ENCODE results near the gene GFER.

GFER gene

DNA sequence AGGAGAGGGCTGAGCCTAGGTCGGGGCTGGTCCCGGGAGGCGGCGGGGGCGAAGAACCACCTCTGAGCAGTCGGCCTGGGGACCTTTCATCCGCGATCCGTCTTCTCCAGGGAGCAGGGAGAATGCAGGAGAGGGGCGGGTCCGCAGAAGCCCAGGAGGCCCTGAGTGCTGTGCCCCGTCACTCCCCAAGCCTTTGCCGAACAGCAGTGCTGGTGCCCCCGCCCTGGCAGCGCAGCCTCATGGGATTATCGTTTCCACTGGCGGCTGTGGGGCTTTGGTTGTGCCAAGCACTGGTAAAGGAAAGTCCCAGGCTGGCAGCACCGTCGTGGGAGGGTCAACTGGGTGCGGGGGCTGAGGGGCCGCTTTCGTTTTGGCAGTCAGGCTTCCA is 11.5 kb upstream of the GFER start:
- Histone ChIP-seq H2AFZ (ENCODE audit: low read depth, low read length) (peak overlapping the region; percentile 70), H3K4me1 (ENCODE audit: insufficient read depth, low read length) (peaks cover 34% of the 10 kb centered on the region), H3K4me3 (ENCODE audit: low read depth in 1 of 2, low read length in 2 of 2) (peak overlapping the region; percentile 65 to 73), H3K27me3 (ENCODE audit: insufficient read depth, low read length, poor library complexity) (no peaks in the 10 kb centered on the region), H3K4me2 (ENCODE audit: insufficient read depth, low read length) (peak overlapping the region; percentile 99), H4K20me1 (ENCODE audit: insufficient read depth, low read length) (peaks cover 31% of the 10 kb centered on the region), H3K27ac (ENCODE audit: low read length) (peak overlapping the region; percentile 61), H3K79me2 (ENCODE audit: insufficient read depth, low read length) (peaks cover 43% of the 10 kb centered on the region), H3K9me3 (ENCODE audit: insufficient read depth, low read length, severe bottlenecking) (no peaks in the 10 kb centered on the region), H3K9ac (ENCODE audit: low read depth, low read length) (peak overlapping the region; percentile 74), H3K36me3 (ENCODE audit: insufficient read depth, low read length) (peaks cover 36% of the 10 kb centered on the region)
- peak; percentile 34 for DNase-seq
- TF ChIP-seq EZH2 (IDR thresholded peaks at IDR 0.05; ENCODE audit: borderline replicate concordance, low read depth, low read length, severe bottlenecking) (no peak), CTCF (IDR thresholded peaks at IDR 0.05; ENCODE audit: borderline replicate concordance, extremely low read depth, low read length, poor library complexity, severe bottlenecking) (no peak)
- no peak for ATAC-seq (ENCODE audit: insufficient read depth, low read depth)

- Histone ChIP-seq H2AFZ (ENCODE audit: low read depth, low read length) (no peak overlapping the region), H3K4me3 (ENCODE audit: low read depth in 1 of 2, low read length in 2 of 2) (peak overlapping the region in 1 of 2 experiments; percentile 65; a peak in 2 of 4 replicates), H3K9ac (ENCODE audit: low read depth, low read length) (peak overlapping the region; percentile 74), H3K27ac (ENCODE audit: low read length) (no peak overlapping the region), H4K20me1 (ENCODE audit: insufficient read depth, low read length) (peaks cover 31% of the 10 kb centered on the region), H3K4me1 (ENCODE audit: insufficient read depth, low read length) (peaks cover 34% of the 10 kb centered on the region), H3K9me3 (ENCODE audit: insufficient read depth, low read length, severe bottlenecking) (no peaks in the 10 kb centered on the region), H3K79me2 (ENCODE audit: insufficient read depth, low read length) (peaks cover 43% of the 10 kb centered on the region), H3K27me3 (ENCODE audit: insufficient read depth, low read length, poor library complexity) (no peaks in the 10 kb centered on the region), H3K4me2 (ENCODE audit: insufficient read depth, low read length) (peak overlapping the region; percentile 99), H3K36me3 (ENCODE audit: insufficient read depth, low read length) (peaks cover 47% of the 10 kb centered on the region)
- no peak for ATAC-seq (ENCODE audit: insufficient read depth, low read depth)
- TF ChIP-seq EZH2 (IDR thresholded peaks at IDR 0.05; ENCODE audit: borderline replicate concordance, low read depth, low read length, severe bottlenecking) = no peak
- TF ChIP-seq CTCF (IDR thresholded peaks at IDR 0.05; ENCODE audit: borderline replicate concordance, extremely low read depth, low read length, poor library complexity, severe bottlenecking) = no peak
- DNase-seq = no peak
These were observed 10.4 kb upstream of the GFER start for GRCh38 chr16:1973461-1974156.

DNA sequence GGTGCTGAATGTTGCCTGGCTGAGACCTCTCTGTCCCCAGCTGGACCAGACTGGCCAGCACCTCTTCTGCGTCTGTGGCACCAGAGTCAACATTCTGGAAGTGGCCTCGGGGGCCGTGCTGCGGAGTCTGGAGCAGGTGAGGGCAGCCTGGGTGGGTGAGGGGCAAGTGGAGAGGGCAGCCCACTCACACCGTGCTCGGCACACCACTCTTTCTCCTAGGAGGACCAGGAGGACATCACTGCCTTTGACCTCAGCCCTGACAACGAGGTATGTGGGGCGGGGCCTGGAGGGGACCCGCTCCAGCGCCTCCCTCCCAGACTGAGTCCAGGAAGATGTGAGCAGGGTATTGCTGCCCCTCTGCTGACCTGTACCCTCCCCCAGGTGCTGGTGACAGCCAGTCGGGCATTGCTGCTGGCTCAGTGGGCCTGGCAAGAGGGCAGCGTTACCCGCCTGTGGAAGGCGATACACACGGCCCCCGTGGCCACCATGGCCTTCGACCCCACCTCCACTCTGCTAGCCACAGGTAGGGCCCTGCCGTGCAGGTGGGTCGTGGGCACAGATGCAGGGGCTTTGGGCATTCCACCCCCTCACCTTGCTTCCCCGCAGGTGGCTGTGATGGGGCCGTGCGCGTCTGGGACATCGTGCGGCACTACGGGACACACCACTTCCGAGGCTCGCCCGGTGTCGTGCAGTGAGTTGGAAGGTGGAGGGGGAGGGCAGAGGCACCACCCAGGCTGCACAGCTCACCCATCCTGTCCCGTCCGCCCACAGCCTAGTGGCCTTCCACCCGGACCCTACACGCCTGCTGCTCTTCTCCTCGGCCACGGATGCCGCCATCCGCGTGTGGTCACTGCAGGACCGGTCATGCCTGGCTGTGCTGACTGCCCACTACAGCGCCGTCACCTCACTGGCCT is 9.6 kb upstream of the GFER start:
- no peak overlapping the region for H3K27ac ChIP-seq (ENCODE audit: low read length)
- DNase-seq (no peak), ATAC-seq (ENCODE audit: insufficient read depth, low read depth) (no peak)
- no peaks in the 10 kb centered on the region for H3K9me3 ChIP-seq (ENCODE audit: insufficient read depth, low read length, severe bottlenecking)
- H3K79me2 ChIP-seq (ENCODE audit: insufficient read depth, low read length) = peaks cover 43% of the 10 kb centered on the region
- no peak overlapping the region for H3K4me3 ChIP-seq (ENCODE audit: low read depth in 1 of 2, low read length in 2 of 2)
- no peak overlapping the region for H3K9ac ChIP-seq (ENCODE audit: low read depth, low read length)
- peak overlapping the region; percentile 99; the same call in 1 of the 2 replicates for H3K4me2 ChIP-seq (ENCODE audit: insufficient read depth, low read length)
- no peaks in the 10 kb centered on the region for H3K27me3 ChIP-seq (ENCODE audit: insufficient read depth, low read length, poor library complexity)
- peaks cover 53% of the 10 kb centered on the region for H3K36me3 ChIP-seq (ENCODE audit: insufficient read depth, low read length)
- TF ChIP-seq EZH2 (IDR thresholded peaks at IDR 0.05; ENCODE audit: borderline replicate concordance, low read depth, low read length, severe bottlenecking) (no peak), CTCF (IDR thresholded peaks at IDR 0.05; ENCODE audit: borderline replicate concordance, extremely low read depth, low read length, poor library complexity, severe bottlenecking) (no peak)
- no peak overlapping the region for H2AFZ ChIP-seq (ENCODE audit: low read depth, low read length)
- H4K20me1 ChIP-seq (ENCODE audit: insufficient read depth, low read length) = peaks cover 31% of the 10 kb centered on the region
- peaks cover 34% of the 10 kb centered on the region for H3K4me1 ChIP-seq (ENCODE audit: insufficient read depth, low read length)

Data from DND-41 (cell line).